Stomach (tissue), 4 donors: ENCODE results near the gene ABTB2.

ENCODE experiments used
- POLR2A ChIP-seq, 4 donors: fragments of 450-650 bp; IDR thresholded peaks; one replicate each; pipeline ENCODE4 v1.6.1; 2016; ENCODE audit warnings: antibody characterized with exemption in 4 of 4, control low read depth in 2 of 4, mild to moderate bottlenecking in 1 of 4, moderate library complexity in 1 of 4
- TF ChIP-seq, protein P1 (sequence below), 7 experiments: fragments of 450-650 bp in 4 of 7; fragments of 200-600 bp in 3 of 7; sonication (generic) in 3 of 7; IDR thresholded peaks; one replicate each; pipeline ENCODE4 v1.5.1; 2016 to 2019; ENCODE audit warnings: antibody characterized with exemption in 7 of 7, control low read depth in 2 of 7, mild to moderate bottlenecking in 1 of 7

DNA sequence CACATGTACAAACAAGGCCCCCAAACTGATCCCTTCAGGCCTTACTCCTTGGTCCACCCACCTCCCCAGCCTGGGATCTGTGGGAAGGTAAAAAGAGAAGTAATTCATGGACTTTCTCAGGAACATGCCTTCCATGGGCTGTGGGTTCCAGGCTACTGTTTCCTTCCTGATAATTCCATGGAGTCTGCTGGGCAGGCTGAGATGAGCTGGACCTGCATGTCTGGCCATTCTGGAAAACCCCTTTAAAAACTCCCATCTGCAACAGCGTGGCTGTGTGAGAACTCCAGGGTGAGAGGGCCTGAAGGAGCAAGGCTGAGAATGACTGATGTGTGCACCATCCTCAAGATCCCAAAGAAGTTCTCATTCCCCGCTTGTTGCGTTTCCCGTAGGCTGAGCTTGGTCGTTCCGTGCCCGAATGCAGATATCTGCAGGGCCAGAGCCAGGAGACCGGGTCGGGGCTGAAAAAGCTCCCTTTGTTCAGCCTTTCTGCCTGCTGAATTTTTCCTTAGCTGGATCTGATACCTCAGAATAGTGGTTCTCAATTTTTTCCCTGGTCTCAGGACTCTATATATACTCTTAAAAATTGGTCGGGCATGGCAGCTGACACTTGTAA is 179.5 kb downstream of the ABTB2 start:
- no peak for TF ChIP-seq POLR2A (IDR thresholded peaks at IDR 0.05)
- TF ChIP-seq, protein P1, sequence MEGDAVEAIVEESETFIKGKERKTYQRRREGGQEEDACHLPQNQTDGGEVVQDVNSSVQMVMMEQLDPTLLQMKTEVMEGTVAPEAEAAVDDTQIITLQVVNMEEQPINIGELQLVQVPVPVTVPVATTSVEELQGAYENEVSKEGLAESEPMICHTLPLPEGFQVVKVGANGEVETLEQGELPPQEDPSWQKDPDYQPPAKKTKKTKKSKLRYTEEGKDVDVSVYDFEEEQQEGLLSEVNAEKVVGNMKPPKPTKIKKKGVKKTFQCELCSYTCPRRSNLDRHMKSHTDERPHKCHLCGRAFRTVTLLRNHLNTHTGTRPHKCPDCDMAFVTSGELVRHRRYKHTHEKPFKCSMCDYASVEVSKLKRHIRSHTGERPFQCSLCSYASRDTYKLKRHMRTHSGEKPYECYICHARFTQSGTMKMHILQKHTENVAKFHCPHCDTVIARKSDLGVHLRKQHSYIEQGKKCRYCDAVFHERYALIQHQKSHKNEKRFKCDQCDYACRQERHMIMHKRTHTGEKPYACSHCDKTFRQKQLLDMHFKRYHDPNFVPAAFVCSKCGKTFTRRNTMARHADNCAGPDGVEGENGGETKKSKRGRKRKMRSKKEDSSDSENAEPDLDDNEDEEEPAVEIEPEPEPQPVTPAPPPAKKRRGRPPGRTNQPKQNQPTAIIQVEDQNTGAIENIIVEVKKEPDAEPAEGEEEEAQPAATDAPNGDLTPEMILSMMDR (IDR thresholded peaks at IDR 0.05) = no peak
